Smooth muscle cell (in vitro differentiated cells): ENCODE results near the gene ATP10B. TPM values are rescaled to one million over a fixed set of nuclear protein-coding genes. Genes with fewer than 3 reads are reported as not detected.
A peak's percentile ranks its signal among the peaks of the same experiment; 100 is the strongest.

Experiments used
- DNase-seq: peaks from one replicate; lab custom pipeline; 2025; ENCODE audit not compliant: unreplicated experiment; lab: John Stamatoyannopoulos, UW
- H2AFZ ChIP-seq: fragments of 200-600 bp; sonication (generic); 2 replicates; pipeline ENCODE4 v1.6.0; 2016; ENCODE audit warnings: antibody characterized with exemption, low read depth, mild to moderate bottlenecking
- H3F3A ChIP-seq: fragments of 200-600 bp; sonication (generic); 2 replicates; pipeline ENCODE4 v1.6.0; 2017; ENCODE audit warnings: antibody characterized with exemption, low read depth
- H3K27ac ChIP-seq: fragments of 200-600 bp; sonication (generic); 2 replicates; pipeline ENCODE4 v1.5.1; 2016; ENCODE audit warnings: low read depth, mild to moderate bottlenecking
- H3K27me3 ChIP-seq: fragments of 200-600 bp; sonication (generic); 2 replicates; pipeline ENCODE4 v1.6.1; 2016; ENCODE audit warnings: low read depth, mild to moderate bottlenecking
- H3K36me3 ChIP-seq: fragments of 200-600 bp; sonication (generic); 2 replicates; pipeline ENCODE4 v1.5.1; 2016; ENCODE audit warnings: low read depth
- H3K4me1 ChIP-seq: fragments of 200-600 bp; sonication (generic); 2 replicates; pipeline ENCODE4 v1.5.1; 2016; ENCODE audit warnings: low read depth
- H3K4me2 ChIP-seq: fragments of 200-600 bp; sonication (generic); 2 replicates; pipeline ENCODE4 v1.6.0; 2016; ENCODE audit warnings: mild to moderate bottlenecking
- H3K4me3 ChIP-seq: fragments of 200-600 bp; sonication (generic); 2 replicates; pipeline ENCODE4 v1.5.1; 2016; ENCODE audit warnings: mild to moderate bottlenecking
- H3K79me2 ChIP-seq: fragments of 200-600 bp; sonication (generic); 2 replicates; pipeline ENCODE4 v1.6.0; 2016; ENCODE audit warnings: low read depth, mild to moderate bottlenecking
- H3K9ac ChIP-seq: fragments of 200-600 bp; sonication (generic); 2 replicates; pipeline ENCODE4 v1.6.0; 2016; ENCODE audit warnings: low read depth
- H3K9me3 ChIP-seq: fragments of 200-600 bp; sonication (generic); replicated peaks from 2 replicates; pipeline ENCODE4 v1.5.1; 2016; ENCODE audit warnings: low read depth
- H4K20me1 ChIP-seq: fragments of 200-600 bp; sonication (generic); 2 replicates; pipeline ENCODE4 v1.6.0; 2016; ENCODE audit warnings: low read depth
- WGBS: methylation state at CpG from one replicate; pipeline ENCODE4 v1.1.7; 2016; ENCODE audit warnings: low lambda C conversion rate; 5-methylcytosine and 5-hydroxymethylcytosine counted together
- polyA plus RNA-seq: library from polyadenylated mRNA; unstranded; fragments of >200 nt; fragmentation: Nextera tagmentation; extraction: Ambion mirVana; gene quantifications from 2 replicates; pipeline ENCODE4 v1.2.1, GENCODE V29; 2016
- total RNA-seq: library from RNA; depleted of rRNA; stranded (reverse); fragments of >200 nt; gene quantifications from 2 replicates; pipeline ENCODE4 v1.2.3, GENCODE V29; 2014
- TF ChIP-seq, protein P1 (sequence below): fragments of 200-600 bp; sonication (generic); IDR thresholded peaks from 2 replicates; pipeline ENCODE4 v1.5.1; 2017; ENCODE audit warnings: borderline replicate concordance, mild to moderate bottlenecking, antibody characterized with exemption; ENCODE audit not compliant: insufficient read depth, poor library complexity, severe bottlenecking

The ATP10B gene
- total and polyA plus RNA-seq, 2 experiments from 2014 or later: 0.13 TPM; not detected in 1

GRCh38 chr5:160556846-160557245 lies 295.2 kb downstream of the ATP10B start:
- peak overlapping the region; percentile 50 for H3K27ac ChIP-seq
- H3K4me1 ChIP-seq: no peaks in the 10 kb centered on the region
- DNase-seq: no peak
- no peaks in the 10 kb centered on the region for H3K79me2 ChIP-seq
- no peak overlapping the region for H3K4me2 ChIP-seq
- no peak overlapping the region for H3K9ac ChIP-seq
- H3K36me3 ChIP-seq: no peaks in the 10 kb centered on the region
- no peak overlapping the region for H3K4me3 ChIP-seq
- no peak overlapping the region for H2AFZ ChIP-seq
- WGBS: 54% methylated on average over 4 of the region's 4 CpGs
- H3K9me3 ChIP-seq: no peaks in the 10 kb centered on the region
- H4K20me1 ChIP-seq: no peaks in the 10 kb centered on the region
- no peaks in the 10 kb centered on the region for H3K27me3 ChIP-seq
- TF ChIP-seq, protein P1, sequence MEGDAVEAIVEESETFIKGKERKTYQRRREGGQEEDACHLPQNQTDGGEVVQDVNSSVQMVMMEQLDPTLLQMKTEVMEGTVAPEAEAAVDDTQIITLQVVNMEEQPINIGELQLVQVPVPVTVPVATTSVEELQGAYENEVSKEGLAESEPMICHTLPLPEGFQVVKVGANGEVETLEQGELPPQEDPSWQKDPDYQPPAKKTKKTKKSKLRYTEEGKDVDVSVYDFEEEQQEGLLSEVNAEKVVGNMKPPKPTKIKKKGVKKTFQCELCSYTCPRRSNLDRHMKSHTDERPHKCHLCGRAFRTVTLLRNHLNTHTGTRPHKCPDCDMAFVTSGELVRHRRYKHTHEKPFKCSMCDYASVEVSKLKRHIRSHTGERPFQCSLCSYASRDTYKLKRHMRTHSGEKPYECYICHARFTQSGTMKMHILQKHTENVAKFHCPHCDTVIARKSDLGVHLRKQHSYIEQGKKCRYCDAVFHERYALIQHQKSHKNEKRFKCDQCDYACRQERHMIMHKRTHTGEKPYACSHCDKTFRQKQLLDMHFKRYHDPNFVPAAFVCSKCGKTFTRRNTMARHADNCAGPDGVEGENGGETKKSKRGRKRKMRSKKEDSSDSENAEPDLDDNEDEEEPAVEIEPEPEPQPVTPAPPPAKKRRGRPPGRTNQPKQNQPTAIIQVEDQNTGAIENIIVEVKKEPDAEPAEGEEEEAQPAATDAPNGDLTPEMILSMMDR: no peak
- H3F3A ChIP-seq: no peaks in the 10 kb centered on the region

- Histone ChIP-seq H4K20me1 (no peaks in the 10 kb centered on the region), H3K4me2 (no peak overlapping the region), H3F3A (no peaks in the 10 kb centered on the region), H3K9me3 (no peaks in the 10 kb centered on the region), H3K36me3 (no peaks in the 10 kb centered on the region), H3K4me1 (no peaks in the 10 kb centered on the region), H3K79me2 (no peaks in the 10 kb centered on the region), H3K9ac (no peak overlapping the region), H3K27ac (peak overlapping the region; percentile 50), H3K27me3 (no peaks in the 10 kb centered on the region), H2AFZ (no peak overlapping the region), H3K4me3 (no peak overlapping the region)
- DNase-seq: no peak
- TF ChIP-seq, protein P1: no peak
- WGBS: 76% methylated on average over 6 of the region's 6 CpGs
Measured at GRCh38 chr5:160555971-160556631, 295.9 kb downstream of the ATP10B start.

DNA sequence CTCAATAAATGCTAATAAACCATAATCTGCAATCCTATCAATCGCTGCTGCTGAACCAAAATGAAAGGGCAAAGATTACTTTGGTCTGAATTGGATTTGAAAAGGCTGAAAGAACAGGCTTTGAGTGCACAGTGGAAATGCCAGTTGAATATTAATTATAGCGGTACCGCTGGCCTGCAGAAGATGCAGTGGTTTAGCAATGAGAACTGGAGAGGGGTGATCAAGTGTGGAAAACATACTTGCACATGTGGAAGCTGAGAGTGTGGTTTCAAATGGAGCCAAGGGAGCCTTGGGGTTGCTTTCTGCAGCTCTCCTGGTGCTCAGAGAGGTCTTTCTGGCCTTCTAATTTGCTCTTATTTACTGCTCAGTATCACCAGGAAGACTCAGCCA lies 296.4 kb downstream of the ATP10B start:
- no peak overlapping the region for H3K27ac ChIP-seq
- H3K36me3 ChIP-seq: no peaks in the 10 kb centered on the region
- no peaks in the 10 kb centered on the region for H3K4me1 ChIP-seq
- no peaks in the 10 kb centered on the region for H3K27me3 ChIP-seq
- 89% methylated on average over 3 of the region's 3 CpGs for WGBS
- H3K4me3 ChIP-seq: no peak overlapping the region
- no peak overlapping the region for H3K9ac ChIP-seq
- no peaks in the 10 kb centered on the region for H3K79me2 ChIP-seq
- no peaks in the 10 kb centered on the region for H4K20me1 ChIP-seq
- no peak overlapping the region for H2AFZ ChIP-seq
- no peak for DNase-seq
- no peak overlapping the region for H3K4me2 ChIP-seq
- H3K9me3 ChIP-seq: no peaks in the 10 kb centered on the region
- no peaks in the 10 kb centered on the region for H3F3A ChIP-seq
- TF ChIP-seq, protein P1: no peak

DNA sequence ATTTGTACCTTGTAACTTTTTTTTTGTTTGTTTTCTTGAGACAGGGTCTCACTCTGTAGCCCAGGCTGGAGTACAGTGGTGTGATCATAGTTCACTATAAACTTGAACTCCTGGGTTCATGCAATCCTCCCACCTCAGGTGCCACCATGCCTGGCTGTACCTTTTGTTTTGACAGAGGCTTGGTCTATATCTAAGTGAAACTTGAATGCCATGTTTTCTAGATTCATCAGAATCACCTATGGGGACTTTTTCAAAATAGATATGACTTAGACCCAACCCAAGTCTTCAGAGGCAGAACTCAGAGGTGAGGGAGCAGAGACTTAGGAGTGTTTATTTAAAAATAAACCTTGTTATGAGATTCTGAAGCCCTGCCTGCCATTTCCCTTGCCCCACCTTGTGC lies 301.9 kb downstream of the ATP10B start:
- Histone ChIP-seq H4K20me1 (no peaks in the 10 kb centered on the region), H3K79me2 (no peaks in the 10 kb centered on the region), H3K4me2 (no peak overlapping the region), H3K36me3 (no peaks in the 10 kb centered on the region), H3K4me1 (no peaks in the 10 kb centered on the region), H3K27me3 (no peaks in the 10 kb centered on the region), H3K9me3 (no peaks in the 10 kb centered on the region), H3K27ac (no peak overlapping the region), H3K9ac (no peak overlapping the region), H2AFZ (no peak overlapping the region), H3K4me3 (no peak overlapping the region), H3F3A (peaks cover 3% of the 10 kb centered on the region)
- DNase-seq: no peak
- TF ChIP-seq, protein P1: no peak
